ENCODE measurements around the gene COL20A1. TPM values are rescaled to one million over a fixed set of nuclear protein-coding genes. Genes with fewer than 3 reads are reported as not detected.
A peak's percentile ranks its signal among the peaks of the same experiment; 100 is the strongest.

Gene COL20A1
- total and polyA plus RNA-seq, 2 of the 13 experiments (the other 11 are each of a cell fraction or from before 2014, with no cell fraction given), result not detected

- TF ChIP-seq POGZ (CRISPR knock-in tag; IDR thresholded peaks at IDR 0.05) (no peak), DBP (CRISPR knock-in tag; IDR thresholded peaks at IDR 0.05; ENCODE audit: not compliant biosample characterization) (no peak), ZNF432 (CRISPR knock-in tag; IDR thresholded peaks at IDR 0.05; ENCODE audit: borderline replicate concordance) (no peak), TGIF2 (CRISPR knock-in tag; IDR thresholded peaks at IDR 0.05) (peak; percentile 69; the same call in 1 of the 2 replicates), ZNF10 (CRISPR knock-in tag; IDR thresholded peaks at IDR 0.05; ENCODE audit: borderline replicate concordance, low read depth) (no peak), SOX6 (IDR thresholded peaks at IDR 0.05) (no peak), SOX6 (CRISPR knock-in tag; IDR thresholded peaks at IDR 0.05) (no peak), ZNF326 (CRISPR knock-in tag; IDR thresholded peaks at IDR 0.05; ENCODE audit: borderline replicate concordance) (no peak), ZHX1 (CRISPR knock-in tag; IDR thresholded peaks at IDR 0.05; ENCODE audit: low read depth) (no peak), ZNF280B (CRISPR knock-in tag; IDR thresholded peaks at IDR 0.05; ENCODE audit: borderline replicate concordance) (no peak), ZSCAN22 (CRISPR knock-in tag; IDR thresholded peaks at IDR 0.05) (no peak), DR1 (CRISPR knock-in tag; IDR thresholded peaks at IDR 0.05) (no peak; the same call in 1 of the 2 replicates), PRDM10 (CRISPR knock-in tag; IDR thresholded peaks at IDR 0.05; ENCODE audit: low read depth) (0 out of 2 replicates have a peak, but pooled peaks have one; percentile 34), ZNF414 (CRISPR knock-in tag; IDR thresholded peaks at IDR 0.05) (0 out of 2 replicates have a peak, but pooled peaks have one; percentile 23), HNRNPUL1 (IDR thresholded peaks at IDR 0.05; ENCODE audit: low read depth, low read length) (no peak)
Measured at GRCh38 chr20:63273635-63274380, 19.2 kb upstream of the COL20A1 start (continued).
